ENCODE results near the gene ADAMTS2.
A peak's percentile ranks its signal among the peaks of the same experiment; 100 is the strongest.

ADAMTS2 gene
- 0 to 0.67 (median 0.26) reads per million in 18 experiments for total RNA-seq

- DNase-seq, result peak in 1 of 2 donors; percentile 22
Measured at GRCh38 chr5:179345433-179346321, at the start of gene ADAMTS2. Gene ADAMTS2 (minus strand): TSS chr5:179345461. CDS start chr5:179345328, 133 bp downstream.

- peak; percentile 16 to 46 for DNase-seq
Measured at GRCh38 chr5:179393078-179393477, 47.8 kb upstream of the ADAMTS2 start.

- no peak for DNase-seq
Measured at GRCh38 chr5:179387151-179388110, 42.2 kb upstream of the ADAMTS2 start.

- no peak for DNase-seq
Measured at GRCh38 chr5:179385914-179386313, 40.7 kb upstream of the ADAMTS2 start.

- DNase-seq, result no peak
Measured at GRCh38 chr5:179382486-179382885, 37.2 kb upstream of the ADAMTS2 start.

- DNase-seq, result no peak
Measured at GRCh38 chr5:179381691-179382090, 36.4 kb upstream of the ADAMTS2 start.

GRCh38 chr5:179380211-179381035, 35.2 kb upstream of the ADAMTS2 start:
- no peak for DNase-seq

- no peak for DNase-seq
Measured at GRCh38 chr5:179379321-179379890, 34.1 kb upstream of the ADAMTS2 start.

GRCh38 chr5:179378441-179379271, 33.4 kb upstream of the ADAMTS2 start:
- no peak for DNase-seq

GRCh38 chr5:179378116-179378440, 32.8 kb upstream of the ADAMTS2 start:
- no peak for DNase-seq

- no peak for DNase-seq
Measured at GRCh38 chr5:179377421-179378115, 32.3 kb upstream of the ADAMTS2 start.

GRCh38 chr5:179376701-179377420, 31.6 kb upstream of the ADAMTS2 start:
- DNase-seq, result no peak

GRCh38 chr5:179375831-179376365, 30.6 kb upstream of the ADAMTS2 start:
- no peak for DNase-seq

GRCh38 chr5:179375236-179375685, 30.0 kb upstream of the ADAMTS2 start:
- DNase-seq, result no peak

GRCh38 chr5:179374506-179375235, 29.4 kb upstream of the ADAMTS2 start:
- no peak for DNase-seq

- DNase-seq, result no peak
Measured at GRCh38 chr5:179373961-179374505, 28.8 kb upstream of the ADAMTS2 start.

- no peak for DNase-seq
Measured at GRCh38 chr5:179373101-179373934, 28.1 kb upstream of the ADAMTS2 start.
